ENCODE results near the gene NR1H4.
"Not testable (repeated sequence)": the region's sequence is repeated elsewhere in the genome, so short reads cannot be mapped to it uniquely, and the experiment has no call there.

NR1H4 gene

DNA sequence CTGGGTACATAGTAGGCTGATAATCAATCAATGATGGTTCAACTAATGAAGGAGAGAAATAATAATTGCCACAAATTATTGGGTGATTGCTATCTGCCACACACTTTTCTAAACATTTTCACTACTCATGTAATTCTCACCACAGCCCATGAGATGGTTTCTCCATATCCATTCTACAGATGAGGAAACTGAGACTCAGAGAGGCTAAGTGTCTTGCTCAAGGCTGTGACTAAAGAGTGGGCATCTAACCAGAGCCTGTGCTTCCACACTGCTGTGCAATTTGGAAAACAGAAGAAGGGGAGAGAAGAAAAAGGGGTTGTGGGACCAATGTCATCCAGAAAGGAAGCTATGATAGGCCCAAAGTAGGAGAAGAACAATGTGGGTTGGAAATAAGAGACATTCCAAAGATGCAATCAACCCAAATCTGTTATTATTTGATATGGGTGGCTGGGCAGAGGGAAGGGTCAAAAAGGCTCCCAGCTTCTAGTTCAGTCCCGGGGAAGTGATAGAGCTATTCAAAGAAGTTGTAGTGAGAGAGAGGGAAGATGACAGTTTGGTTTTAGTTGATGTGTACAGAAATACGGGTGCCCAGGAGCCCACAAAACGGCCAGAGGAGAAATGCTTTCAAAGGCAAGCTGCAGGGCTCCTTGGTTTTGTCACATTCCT lies 483 bp upstream of the NR1H4 start:
- no peak for DNase-seq

DNA sequence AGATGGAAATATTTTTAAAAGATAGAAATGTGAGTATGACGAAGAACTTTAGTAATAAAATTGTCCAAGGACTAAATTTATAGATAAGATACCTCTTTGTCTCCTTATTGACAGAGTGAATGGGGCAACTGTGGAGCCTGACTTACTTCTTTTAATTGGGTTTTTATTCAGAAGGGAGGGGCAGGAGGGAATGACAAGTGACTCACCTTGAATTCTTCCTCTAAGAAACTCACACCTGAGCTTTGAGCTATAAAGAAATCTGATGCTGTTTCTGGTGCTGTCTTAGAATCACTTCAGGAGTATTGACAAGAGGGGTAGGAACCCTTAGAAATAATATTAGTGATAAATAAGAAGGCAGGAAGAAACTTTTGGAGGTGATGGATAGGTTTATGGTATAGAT lies 951 bp downstream of the NR1H4 start:
- no peak for DNase-seq

DNA sequence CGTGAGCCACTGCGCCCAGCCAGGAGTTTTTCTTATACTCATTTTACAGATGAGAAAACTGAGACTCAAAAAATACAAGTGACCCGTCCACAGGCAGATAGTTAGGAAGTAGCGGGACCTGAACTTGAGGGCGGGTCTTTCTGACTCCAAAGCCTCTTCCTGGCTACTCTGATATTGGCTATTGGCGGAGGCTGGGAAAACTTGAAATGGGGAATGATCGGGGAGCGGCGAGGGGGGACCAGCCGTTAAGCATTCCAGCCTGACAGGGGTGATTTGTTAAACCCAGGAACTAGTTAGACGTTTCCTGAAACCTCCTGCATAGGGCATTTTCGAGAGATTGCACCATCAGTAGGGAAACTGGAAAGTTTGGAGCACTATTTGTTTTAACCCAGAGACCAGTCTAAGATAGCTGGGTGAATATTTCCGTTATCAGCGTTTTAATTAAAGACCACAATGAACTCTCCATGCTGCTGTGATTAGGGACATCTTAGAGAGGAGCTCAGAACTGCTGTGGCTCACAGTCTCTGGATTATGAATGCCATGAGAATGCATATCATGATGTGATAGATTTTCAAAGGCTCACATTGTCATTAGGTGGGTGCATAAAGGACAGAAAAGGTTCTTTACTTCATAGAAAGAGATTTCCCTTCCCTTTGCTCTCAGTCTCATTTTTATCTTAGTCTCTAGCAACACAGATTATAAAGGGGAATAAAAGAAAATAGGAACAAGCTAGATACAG lies 2.5 kb downstream of the NR1H4 start:
- no peak for DNase-seq

DNA sequence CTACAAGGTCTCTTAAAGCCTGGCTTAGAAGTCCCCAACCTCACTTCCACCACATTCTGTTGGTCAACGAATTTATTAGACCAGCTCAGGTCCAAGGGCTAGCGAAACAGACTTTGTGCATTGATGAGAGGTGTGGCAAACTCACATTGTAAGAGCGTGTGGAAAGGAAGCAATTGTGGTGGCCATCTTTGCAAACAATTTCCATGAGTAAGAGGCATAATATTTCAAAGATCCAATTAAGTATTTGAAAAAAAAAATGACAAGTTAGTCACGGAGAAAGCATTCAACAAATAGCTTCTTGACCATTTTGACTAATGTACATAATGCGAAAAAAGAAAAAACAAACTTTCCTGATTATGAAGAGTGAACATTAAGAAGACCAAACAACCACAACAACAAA lies 7.4 kb downstream of the NR1H4 start:
- no peak for DNase-seq

DNA sequence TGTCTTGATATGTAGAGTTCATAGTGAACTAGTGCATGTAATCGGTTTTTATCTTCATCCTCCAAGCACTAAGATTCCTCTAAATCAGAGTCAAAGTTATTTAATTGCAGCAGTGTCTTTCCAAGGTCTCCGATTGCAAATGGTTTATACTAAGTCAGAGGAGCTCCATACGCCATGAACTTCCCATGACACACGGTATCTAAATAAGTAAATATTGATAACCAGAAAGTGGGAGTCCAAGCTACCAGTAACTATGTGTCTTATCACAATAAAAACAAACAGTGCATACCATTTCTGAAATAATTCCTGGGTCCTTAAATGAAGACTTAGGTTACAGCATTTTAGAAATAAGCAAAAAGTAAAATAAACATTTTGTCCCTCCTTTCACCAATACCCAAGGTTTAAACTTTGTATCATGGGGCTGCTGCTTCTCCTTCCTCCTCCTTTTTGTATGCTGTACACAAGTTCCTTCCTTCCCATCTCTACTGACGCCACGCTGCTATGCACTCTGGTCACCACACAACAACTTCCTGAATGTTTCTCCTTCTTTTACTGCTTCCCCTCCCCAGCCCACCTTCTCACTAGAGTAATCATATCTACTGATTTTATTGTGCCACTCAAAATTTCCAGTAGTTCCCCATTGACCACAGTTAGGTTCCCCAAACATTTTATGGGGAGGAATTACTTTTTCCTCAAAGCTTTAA lies 10.7 kb downstream of the NR1H4 start:
- no peak for DNase-seq

DNA sequence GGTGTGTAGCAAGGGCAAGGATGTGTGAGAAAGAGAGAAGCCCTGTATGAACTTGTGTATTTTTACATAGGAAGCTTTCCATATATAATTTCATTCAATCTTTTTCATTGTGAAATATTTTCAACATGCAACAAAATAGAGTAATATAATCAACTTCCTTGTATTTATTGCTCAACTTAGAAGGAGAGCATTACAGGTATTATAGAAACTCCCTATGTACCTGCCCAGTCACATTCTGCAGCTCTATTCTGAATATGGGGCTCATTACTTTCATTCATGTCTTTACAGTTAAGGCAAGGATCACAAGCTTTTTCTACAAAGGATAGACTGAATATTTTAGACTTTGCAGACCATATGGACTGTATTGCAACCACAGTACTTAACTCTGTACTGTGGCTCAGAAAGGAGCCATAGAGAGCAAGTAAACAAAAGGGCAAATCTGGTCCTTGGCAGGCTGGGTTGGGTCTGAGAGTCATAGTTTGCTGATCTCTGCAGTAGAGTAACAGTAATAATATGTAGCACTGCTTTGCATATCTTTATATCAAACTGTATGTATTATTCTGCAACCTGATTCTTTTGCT lies 11.3 kb downstream of the NR1H4 start:
- DNase-seq, result no peak

DNA sequence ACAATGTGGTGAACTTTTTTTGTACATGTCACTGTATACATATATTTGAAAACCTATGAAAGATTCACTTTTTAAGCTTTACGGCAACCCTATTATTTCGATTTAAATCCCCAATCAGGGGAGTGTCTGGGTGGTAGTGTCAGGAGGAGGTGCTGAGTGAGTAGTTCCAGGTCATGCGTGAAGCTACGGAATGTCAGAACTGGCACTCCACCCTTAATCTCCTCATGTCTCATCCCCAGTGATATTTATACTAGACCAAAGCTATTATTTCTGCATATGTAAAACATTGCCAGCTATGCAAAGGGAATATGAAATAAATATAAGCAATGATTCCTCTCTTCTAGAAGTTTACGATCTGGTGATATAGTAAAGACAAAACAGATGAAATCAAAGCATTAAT lies 12.3 kb downstream of the NR1H4 start:
- DNase-seq, result no peak

DNA sequence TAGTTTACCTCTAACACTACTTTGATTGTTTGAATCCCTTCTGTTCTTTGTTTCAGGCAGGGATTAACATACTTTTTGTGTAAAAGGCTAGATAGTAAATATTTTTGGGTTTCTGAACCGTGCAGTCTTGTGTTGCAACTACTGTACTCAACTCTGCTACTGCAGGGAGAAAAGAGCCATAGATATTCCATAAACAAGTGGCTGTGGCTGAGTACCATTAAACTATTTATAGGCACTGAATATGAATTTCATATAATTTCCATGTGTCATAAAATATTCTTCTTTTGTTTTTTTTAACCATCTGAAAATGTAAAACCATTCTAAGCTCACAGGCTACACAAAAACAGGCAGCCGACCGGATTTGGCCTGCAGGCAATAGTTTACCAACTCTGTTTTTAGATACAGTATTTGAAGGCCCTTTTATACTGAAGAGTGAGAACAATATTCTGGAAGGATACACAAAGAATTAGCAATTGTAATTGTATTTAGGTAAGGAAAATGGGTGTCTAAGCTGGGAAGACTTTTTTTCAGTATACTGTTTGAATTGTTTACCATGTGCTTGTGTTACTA lies 15.7 kb downstream of the NR1H4 start:
- DNase-seq, result no peak

DNA sequence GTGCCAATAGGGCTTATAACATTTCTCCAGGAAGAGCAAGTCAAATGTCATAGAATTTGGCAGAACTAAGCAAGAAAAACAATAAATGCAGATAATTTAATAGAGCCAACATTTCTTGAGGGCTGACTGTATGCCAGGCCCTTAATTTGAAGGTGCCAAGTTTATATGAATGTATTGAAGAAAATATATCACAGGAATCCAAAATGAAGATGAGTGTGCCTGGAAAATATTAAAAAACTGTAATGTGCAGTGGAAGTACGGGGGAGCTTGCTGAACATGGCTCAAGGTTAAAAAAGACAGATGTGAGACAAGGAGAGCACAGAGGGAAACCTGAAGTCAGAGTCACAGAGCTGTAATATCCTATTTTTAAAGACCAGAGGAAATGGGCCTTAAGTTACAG lies 16.4 kb downstream of the NR1H4 start:
- DNase-seq, result no peak

DNA sequence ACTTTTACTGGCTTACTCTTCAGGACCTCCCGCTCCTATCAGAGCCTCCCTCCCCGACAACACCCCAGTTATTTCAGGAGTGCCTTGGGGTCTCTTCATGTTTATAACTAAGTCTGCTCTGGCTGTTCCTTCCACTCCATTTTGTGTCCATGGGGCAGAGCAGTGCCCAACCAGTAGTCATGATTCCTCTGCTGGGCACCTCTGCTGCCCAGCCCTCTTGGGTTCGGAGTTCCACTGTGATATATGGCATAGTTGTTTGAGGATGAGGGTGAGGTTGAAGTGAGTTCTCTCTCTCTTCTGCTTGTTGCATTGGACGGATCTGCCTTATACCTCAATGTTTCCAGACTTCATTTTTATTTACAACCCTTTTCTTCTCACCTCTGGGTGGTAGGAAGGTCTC lies 17.4 kb downstream of the NR1H4 start:
- no peak for DNase-seq

DNA sequence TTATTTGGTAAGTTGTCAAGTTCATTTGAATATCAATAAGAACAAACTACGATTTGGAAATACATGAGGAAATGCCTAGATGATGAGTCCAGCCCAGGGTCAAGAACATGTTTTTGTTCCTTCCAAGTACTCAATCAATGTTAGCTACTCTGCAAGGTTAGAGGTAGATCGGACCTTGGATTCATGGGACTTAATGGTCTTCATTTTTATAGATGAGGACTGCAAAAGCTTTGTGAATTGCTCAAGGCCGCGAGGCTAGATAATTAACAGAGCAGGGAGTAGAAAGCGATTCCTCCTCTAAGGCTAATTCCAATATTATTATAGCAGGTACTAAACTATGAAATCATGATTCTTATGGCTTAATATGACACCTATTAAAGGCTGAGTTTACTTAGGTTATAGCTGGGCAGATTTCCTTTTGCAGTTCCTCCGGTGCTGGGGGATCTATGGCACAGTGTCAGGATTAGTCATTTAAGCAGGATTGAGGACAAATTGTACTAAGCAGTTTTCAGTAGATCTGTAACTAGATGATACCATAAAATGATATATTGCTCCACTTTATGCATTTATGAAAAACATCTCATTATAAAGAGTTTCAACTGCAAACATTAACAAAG lies 19.8 kb downstream of the NR1H4 start:
- DNase-seq, result no peak

DNA sequence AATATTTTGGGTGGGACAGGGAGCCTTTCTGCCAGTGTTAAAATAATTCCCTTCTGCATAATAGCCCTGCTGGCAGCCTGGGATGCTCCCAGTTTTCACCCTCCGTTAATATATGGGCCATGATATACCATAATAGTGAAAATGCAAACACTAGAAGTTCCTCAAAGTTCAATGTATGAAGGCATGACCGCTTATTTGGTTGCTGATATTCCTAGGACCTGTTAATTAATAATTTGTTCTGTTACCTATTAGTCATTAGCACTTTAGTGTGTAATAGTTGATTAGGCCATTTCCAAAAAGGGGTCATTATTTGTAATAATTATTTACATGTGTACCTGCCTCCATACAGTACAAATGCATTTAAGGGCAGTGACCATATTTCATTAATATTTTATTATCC lies 20.4 kb downstream of the NR1H4 start:
- no peak for DNase-seq

DNA sequence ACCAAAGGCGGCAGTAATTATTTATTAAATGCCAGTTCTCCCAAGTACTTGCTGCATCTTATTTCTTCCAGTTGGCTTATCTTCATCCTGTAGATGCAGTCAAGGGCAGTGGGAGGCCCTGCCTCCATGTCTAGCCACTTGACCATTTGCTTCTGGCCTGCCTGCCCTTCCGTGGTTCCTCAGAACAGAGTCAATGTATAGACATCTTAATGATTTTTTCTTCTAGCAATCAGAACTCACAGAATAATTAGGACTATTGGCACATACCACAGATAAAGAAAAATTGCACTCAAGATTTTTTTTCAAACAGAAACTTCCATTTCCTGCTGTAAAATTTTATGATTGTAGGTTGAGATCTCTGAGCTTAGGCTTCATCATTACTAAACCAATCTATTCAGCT lies 20.9 kb downstream of the NR1H4 start:
- no peak for DNase-seq

DNA sequence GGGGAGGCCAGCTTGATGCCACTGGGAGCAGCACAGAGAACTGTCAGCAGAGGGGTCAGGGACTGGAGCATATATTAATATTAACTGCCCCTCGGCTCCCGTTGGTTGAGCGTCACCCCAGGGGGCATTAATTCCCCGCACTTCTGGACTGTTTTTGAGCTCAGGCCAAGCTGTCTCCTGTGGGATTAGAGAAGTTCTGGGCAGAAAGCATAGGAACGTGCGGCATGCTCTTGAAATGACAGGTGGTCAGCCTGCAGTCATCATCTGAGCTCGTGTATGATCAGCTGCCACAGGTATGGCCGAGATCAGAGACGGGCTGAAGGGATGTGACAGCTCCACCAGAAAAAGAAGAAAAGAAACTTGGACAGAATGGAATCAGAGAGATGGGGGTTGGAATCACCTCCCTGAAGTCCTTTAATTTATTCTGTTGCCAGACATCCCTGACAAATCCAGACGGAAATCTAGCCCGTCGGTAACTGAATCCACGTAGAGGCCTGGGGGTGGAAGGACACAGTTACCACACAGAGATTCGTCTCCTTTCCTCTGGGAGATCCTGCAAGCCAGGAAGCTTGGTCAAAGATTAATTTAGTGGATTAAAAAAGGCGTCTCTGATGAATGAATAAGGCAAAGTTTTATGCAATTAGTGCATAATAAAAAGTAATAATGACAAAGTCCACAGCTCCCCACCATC lies 23.6 kb downstream of the NR1H4 start:
- no peak for DNase-seq

DNA sequence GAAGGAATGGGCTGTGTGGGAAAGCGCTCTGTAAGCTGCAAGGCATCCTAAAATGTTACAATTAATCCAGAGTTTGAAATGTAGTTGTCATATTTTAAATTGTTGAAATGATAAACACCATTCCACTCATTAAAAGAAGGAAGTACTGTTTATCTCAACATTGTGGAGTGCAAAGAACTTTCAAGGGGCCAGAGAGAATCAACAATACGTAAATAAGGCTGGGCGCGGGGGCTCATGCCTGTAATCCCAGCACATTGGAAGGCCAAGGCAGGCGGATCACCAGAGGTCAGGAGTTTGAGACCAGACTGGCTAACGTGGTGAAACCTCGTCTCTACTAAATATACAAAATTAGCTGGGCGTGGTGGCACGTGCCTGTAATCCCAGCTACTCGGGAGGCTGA lies 24.5 kb downstream of the NR1H4 start:
- DNase-seq, result no peak

DNA sequence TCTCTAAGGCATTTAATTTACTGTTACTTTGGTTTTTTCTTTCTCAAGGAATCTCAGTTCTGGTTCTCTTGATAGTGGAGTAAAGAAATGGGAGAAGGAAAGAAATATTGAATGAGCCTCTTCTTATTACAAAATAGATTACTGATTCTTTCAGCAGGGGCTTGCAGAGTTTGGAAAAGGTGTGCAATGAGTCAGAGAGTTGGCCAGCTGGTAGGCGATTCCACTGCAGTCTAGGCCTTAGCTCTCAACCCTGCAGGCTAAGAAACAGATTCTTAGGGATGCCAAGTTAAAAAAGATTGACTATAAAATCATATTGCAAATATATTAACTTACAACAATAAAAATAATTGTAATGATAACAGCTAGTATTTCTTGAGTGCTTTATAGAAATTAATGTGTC lies 25.8 kb downstream of the NR1H4 start:
- DNase-seq, result no peak

DNA sequence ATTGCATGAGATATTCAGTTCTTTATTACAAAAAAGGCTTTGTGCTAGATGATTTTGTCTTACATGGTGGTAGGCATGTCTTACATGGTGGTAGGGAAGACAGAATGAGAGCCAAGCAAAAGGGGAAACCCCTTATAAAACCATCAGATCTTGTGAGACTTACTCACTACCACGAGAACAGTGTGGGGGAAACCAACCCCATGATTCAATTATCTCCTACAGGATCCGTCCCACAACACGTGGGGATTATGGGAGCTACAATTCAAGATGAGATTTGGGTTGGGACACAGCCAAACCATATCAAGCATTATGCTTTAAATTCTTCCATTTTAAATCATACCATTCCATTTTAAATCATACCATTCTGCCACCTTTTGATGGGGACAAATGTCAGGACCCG lies 29.1 kb downstream of the NR1H4 start:
- DNase-seq, result not testable (repeated sequence)

DNA sequence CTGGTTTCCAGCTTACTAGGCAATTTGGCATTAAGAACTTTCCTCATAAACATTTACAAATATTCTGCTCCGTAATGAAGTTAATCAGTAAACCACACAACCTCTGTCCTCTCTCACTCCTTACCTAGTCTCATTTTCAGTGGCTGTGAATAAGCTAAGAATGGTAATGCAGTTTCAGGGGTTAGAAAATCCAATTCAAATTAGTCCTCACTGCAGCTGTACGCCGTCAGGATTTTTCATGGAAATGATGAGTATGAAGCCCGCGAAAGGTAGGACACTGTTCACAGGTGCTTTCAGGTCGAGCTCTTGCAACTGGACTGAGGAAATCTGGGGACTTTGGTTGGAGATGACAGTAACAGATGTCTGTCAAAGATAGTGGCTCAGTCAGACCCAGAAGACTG lies 29.6 kb downstream of the NR1H4 start:
- no peak for DNase-seq

DNA sequence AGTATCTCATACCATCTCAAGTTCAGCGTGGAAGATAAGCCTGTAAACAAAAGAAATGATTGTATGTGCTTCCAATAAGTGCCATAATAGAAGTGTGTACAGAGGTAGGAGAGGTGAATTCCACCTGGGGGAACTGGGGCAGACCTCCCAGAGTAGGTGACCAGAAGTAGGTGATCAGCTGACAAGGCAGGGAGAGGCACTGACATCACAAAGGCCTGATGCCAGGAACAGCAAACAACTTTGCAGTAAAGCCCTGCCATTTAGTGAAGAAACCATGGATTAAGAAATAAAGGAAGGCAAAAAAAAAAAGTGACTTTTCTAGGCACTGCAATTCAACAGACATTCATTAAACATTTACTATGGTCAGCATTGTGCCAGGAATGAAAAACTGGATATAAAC lies 31.1 kb downstream of the NR1H4 start:
- no peak for DNase-seq

DNA sequence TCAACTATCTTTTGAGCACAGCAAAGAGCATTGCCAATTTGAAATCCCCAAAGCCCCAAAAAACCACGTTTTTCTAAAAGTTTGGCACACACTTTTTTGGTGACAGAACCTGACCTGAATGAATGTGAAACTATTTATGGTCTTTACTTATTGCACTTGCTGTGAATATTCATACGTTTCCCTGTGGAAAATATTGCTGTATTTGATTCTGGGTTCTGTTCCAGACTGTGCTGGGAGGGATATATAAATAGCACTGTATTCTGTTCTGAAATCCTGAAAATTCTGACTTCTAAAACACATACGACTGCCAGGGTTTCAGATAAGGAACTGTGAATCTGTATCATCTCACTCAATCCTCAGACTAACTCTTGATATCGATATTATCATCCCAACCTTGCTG lies 35.1 kb downstream of the NR1H4 start:
- DNase-seq, result no peak

DNA sequence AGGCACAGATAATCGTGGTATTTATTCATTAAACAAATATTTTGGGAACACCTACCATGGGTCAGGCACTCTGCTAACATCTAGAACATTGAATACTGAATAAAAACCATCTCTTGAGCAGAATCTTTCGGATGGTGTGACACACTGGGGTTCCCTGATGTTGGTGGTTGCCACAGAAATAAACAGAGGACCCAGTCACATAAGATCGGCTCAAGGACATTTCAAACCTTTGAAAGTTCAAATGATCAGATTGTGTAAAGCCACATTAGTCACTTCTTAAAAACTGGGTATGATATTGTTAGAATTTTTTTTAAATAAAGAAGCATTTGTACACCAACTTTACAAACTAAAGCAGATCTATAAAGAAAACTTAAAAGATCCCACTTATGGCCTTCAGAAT lies 39.0 kb downstream of the NR1H4 start:
- no peak for DNase-seq

DNA sequence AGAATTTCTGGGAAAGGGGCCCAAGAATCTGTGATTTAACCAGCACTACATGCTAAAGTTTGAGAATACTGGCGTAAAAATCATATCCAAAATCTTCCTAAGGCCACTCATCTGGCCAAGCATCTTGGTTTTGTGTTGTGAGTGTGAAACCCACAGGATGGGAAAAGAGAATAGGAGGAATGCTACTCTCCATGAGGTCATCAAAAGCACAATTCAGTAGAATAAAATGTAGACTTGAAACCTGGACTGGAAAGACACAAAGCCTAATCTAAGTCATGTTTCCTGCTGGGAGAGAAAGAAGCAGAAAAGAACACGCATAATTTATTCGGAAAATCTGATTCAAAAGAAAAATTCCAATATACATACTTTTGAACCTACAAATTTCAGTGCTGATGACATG lies 42.3 kb downstream of the NR1H4 start:
- DNase-seq, result no peak

DNA sequence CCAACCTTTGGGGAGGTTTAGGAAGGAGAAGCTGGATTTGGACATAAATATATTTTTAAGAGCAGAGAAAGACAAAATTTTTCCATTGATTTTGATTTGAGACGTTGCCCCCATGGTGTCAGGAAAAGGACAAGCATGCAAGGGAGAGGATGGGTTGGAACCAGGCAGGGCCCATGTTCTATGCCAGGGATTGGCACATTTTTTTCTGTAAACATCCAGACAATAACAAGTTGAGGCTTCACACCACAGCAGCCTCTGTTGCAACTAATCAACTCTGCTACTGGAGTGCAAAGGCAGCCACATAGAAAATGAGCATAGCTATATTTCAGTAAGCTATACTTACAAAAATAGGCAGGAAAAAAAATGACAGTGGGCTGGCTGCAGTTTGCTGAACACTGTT lies 44.7 kb downstream of the NR1H4 start:
- no peak for DNase-seq

Data from DMS153 (cell line).